HCT116 (cell line): ENCODE results near the gene MCC. TPM values are rescaled to one million over a fixed set of nuclear protein-coding genes. Genes with fewer than 3 reads are reported as not detected.

Experiments used
- ATAC-seq: fragments of 200-7000 bp; cut with Tn5 transposase; 2 replicates; pipeline ENCODE4 v1.9.1; 2020; ENCODE audit warnings: mild to moderate bottlenecking, moderate library complexity
- BruUV-seq: library from RNA; stranded (reverse); fragments of 400-500 nt; replicated peaks from 2 replicates; lab custom pipeline; 2021; lab: Mats Ljungman, UMichigan
- CTCF ChIA-PET: fragments of 300-600 bp; sonication (Branson Sonifier 250); formaldehyde crosslinking; loops from one replicate; lab custom pipeline; 2021; ENCODE audit warnings: antibody characterized with exemption; lab: Charles Lee
- POLR2A ChIA-PET: fragments of 300-600, 350-600 bp; sonication (Branson Sonifier 250); formaldehyde crosslinking; loops from one replicate; lab custom pipeline; 2021; ENCODE audit warnings: antibody characterized with exemption; lab: Charles Lee
- RAD21 ChIA-PET, 2 experiments: fragments of 300-600 bp; sonication (Branson Sonifier 250); formaldehyde crosslinking; loops; one replicate each; lab custom pipeline; 2023; ENCODE audit warnings: low total read pairs in 2 of 2; ENCODE audit not compliant: uncharacterized antibody in 2 of 2, unreplicated experiment in 2 of 2, low non-redundant PET in 1 of 2; lab: Charles Lee
- DNase-seq: peaks from one replicate; pipeline ENCODE4 v3.0.0-alpha.2; 2010; ENCODE audit warnings: low read depth, low spot score
- H2AFZ ChIP-seq: fragments of 200-600 bp; shearing (Covaris generic), sonication (generic); 2 replicates; pipeline ENCODE4 v1.6.1; 2017; ENCODE audit warnings: low read depth, mixed run types, mixed read lengths, antibody characterized with exemption, low read length; ENCODE audit not compliant: poor library complexity, severe bottlenecking
- H3K27ac ChIP-seq: 2 replicates; pipeline ENCODE4 v1.5.1; 2012; ENCODE audit warnings: low read depth, low read length
- H3K27me3 ChIP-seq: fragments of 200-600 bp; sonication (generic); 2 replicates; pipeline ENCODE4 v1.6.1; 2016; ENCODE audit warnings: mixed run types, low read length, mixed read lengths; ENCODE audit not compliant: insufficient read depth
- H3K36me3 ChIP-seq, 2 experiments: fragments of 200-500 bp in 1 of 2; fragments of 200-600 bp in 1 of 2; sonication (Bioruptor generic) in 1 of 2; sonication (generic) in 1 of 2; 2 replicates each; pipeline versions ENCODE4 v1.5.1 to v1.6.1; 2014 to 2016; ENCODE audit warnings: low read length in 2 of 2, inconsistent platforms in 1 of 2, mixed read lengths in 1 of 2, mixed run types in 1 of 2; ENCODE audit not compliant: insufficient read depth in 2 of 2, control insufficient read depth in 1 of 2
- H3K4me1 ChIP-seq, 2 experiments: fragments of 200-600 bp in 1 of 2; sonication (generic) in 1 of 2; 2 replicates each; pipeline versions ENCODE4 v1.5.1 to v1.6.1; 2012 to 2017; ENCODE audit warnings: low read length in 2 of 2, inconsistent platforms in 1 of 2, mild to moderate bottlenecking in 1 of 2, mixed read lengths in 1 of 2, mixed run types in 1 of 2, moderate library complexity in 1 of 2; ENCODE audit not compliant: insufficient read depth in 2 of 2, control insufficient read depth in 1 of 2
- H3K4me2 ChIP-seq: fragments of 200-600 bp; sonication (generic); 2 replicates; pipeline ENCODE4 v1.6.1; 2017; ENCODE audit warnings: mixed run types, low read length, mixed read lengths
- H3K4me3 ChIP-seq, 2 experiments: fragments of 200-600 bp in 1 of 2; sonication (generic) in 1 of 2; replicated peaks in 1 of 2; 2 replicates each; pipeline ENCODE4 v1.5.1; 2011 to 2016; ENCODE audit warnings: low read length in 2 of 2, control low read depth in 1 of 2, low read depth in 1 of 2, mild to moderate bottlenecking in 1 of 2, mixed read lengths in 1 of 2, mixed run types in 1 of 2
- H3K79me2 ChIP-seq: fragments of 200-600 bp; sonication (generic); 2 replicates; pipeline ENCODE4 v1.6.1; 2017; ENCODE audit warnings: mild to moderate bottlenecking, mixed run types, low read length, moderate library complexity, mixed read lengths; ENCODE audit not compliant: insufficient read depth
- H3K9ac ChIP-seq: fragments of 200-600 bp; sonication (generic); 2 replicates; pipeline ENCODE4 v1.6.1; 2016; ENCODE audit warnings: low read length, mixed read lengths
- H3K9me2 ChIP-seq: fragments of 200-600 bp; sonication (generic), shearing (Covaris generic); 2 replicates; pipeline ENCODE4 v1.6.1; 2017; ENCODE audit warnings: mixed run types, mild to moderate bottlenecking, moderate library complexity; ENCODE audit not compliant: insufficient read depth
- H3K9me3 ChIP-seq, 2 experiments: fragments of 200-500 bp in 1 of 2; fragments of 200-600 bp in 1 of 2; sonication (Bioruptor generic) in 1 of 2; sonication (generic) in 1 of 2; 2 replicates each; pipeline ENCODE4 v1.6.1; 2014 to 2017; ENCODE audit warnings: low read length in 2 of 2, mixed read lengths in 2 of 2, inconsistent platforms in 1 of 2, low read depth in 1 of 2, mild to moderate bottlenecking in 1 of 2, mixed run types in 1 of 2, moderate library complexity in 1 of 2; ENCODE audit not compliant: control insufficient read depth in 1 of 2, insufficient read depth in 1 of 2
- H4K20me1 ChIP-seq: fragments of 200-600 bp; sonication (generic), shearing (Covaris generic); 2 replicates; pipeline ENCODE4 v1.6.1; 2017; ENCODE audit warnings: mixed run types, mild to moderate bottlenecking, moderate library complexity; ENCODE audit not compliant: insufficient read depth
- CBX3 ChIP-seq: IDR thresholded peaks from 2 replicates; pipeline ENCODE4 v1.6.1; 2012; ENCODE audit warnings: low read depth
- CEBPB ChIP-seq: IDR thresholded peaks from 2 replicates; pipeline ENCODE4 v1.6.1; 2012; ENCODE audit warnings: low read depth
- EGR1 ChIP-seq: IDR thresholded peaks from 2 replicates; pipeline ENCODE4 v1.6.1; 2012; ENCODE audit warnings: low read depth
- ELF1 ChIP-seq: IDR thresholded peaks from 2 replicates; pipeline ENCODE4 v1.6.1; 2012; ENCODE audit warnings: low read depth, borderline replicate concordance
- EZH2 ChIP-seq: fragments of 200-600 bp; sonication (generic); IDR thresholded peaks from 2 replicates; pipeline ENCODE4 v1.6.1; 2017; ENCODE audit warnings: antibody characterized with exemption, mixed run types
- EZH2phosphoT487 ChIP-seq: fragments of 200-600 bp; IDR thresholded peaks from 2 replicates; pipeline ENCODE4 v1.6.1; 2018; ENCODE audit warnings: antibody characterized with exemption, borderline replicate concordance
- JUND ChIP-seq: IDR thresholded peaks from 2 replicates; pipeline ENCODE4 v1.6.1; 2012
- POLR2A ChIP-seq: IDR thresholded peaks from 2 replicates; pipeline ENCODE4 v1.7.0; 2011; ENCODE audit warnings: borderline replicate concordance; ENCODE audit not compliant: insufficient read depth, insufficient read length; ENCODE audit errors: extremely low read depth
- POLR2AphosphoS5 ChIP-seq: IDR thresholded peaks from 2 replicates; pipeline ENCODE4 v1.6.1; 2011; ENCODE audit warnings: mild to moderate bottlenecking, low read depth, low read length, moderate library complexity
- RAD21 ChIP-seq: IDR thresholded peaks from 2 replicates; pipeline ENCODE4 v1.6.1; 2012; ENCODE audit warnings: low read depth, mild to moderate bottlenecking
- REST ChIP-seq: IDR thresholded peaks from 2 replicates; pipeline ENCODE4 v1.6.1; 2012; ENCODE audit warnings: low read depth
- SIN3A ChIP-seq: IDR thresholded peaks from 2 replicates; pipeline ENCODE4 v1.6.1; 2012; ENCODE audit warnings: low read depth
- SRF ChIP-seq: IDR thresholded peaks from 2 replicates; pipeline ENCODE4 v1.6.1; 2012; ENCODE audit warnings: low read depth
- TCF7L2 ChIP-seq: IDR thresholded peaks from 2 replicates; pipeline ENCODE4 v1.7.0; 2011; ENCODE audit warnings: borderline replicate concordance, inconsistent platforms; ENCODE audit not compliant: insufficient read depth, insufficient read length; ENCODE audit errors: extremely low read depth
- YY1 ChIP-seq: IDR thresholded peaks from 2 replicates; pipeline ENCODE4 v1.6.1; 2011; ENCODE audit warnings: low read length, low read depth, moderate library complexity, mild to moderate bottlenecking; ENCODE audit not compliant: insufficient replicate concordance; ENCODE audit errors: extremely low read depth
- ZBTB33 ChIP-seq: IDR thresholded peaks from 2 replicates; pipeline ENCODE4 v1.6.1; 2011; ENCODE audit warnings: mild to moderate bottlenecking, low read length, moderate library complexity; ENCODE audit not compliant: insufficient replicate concordance; ENCODE audit errors: extremely low read depth
- ZFX ChIP-seq: fragments of 450-650 bp; IDR thresholded peaks from 2 replicates; pipeline ENCODE4 v1.6.1; 2017
- ZNF274 ChIP-seq: fragments of 200-500 bp; sonication (Bioruptor generic); IDR thresholded peaks from 2 replicates; pipeline ENCODE4 v1.6.1; 2014; ENCODE audit warnings: mild to moderate bottlenecking, low read depth, low read length, inconsistent platforms
- intact Hi-C: fragments of 100-400 bp; cut with micrococcal nuclease; formaldehyde crosslinking; loops from 2 replicates; pipeline ENCODE4 v1.10.0; 2022
- total RNA-seq: library from RNA; stranded (reverse); gene quantifications from one replicate; pipeline ENCODE4 v1.2.1, GENCODE V29; 2021; ENCODE audit not compliant: unreplicated experiment
- TF ChIP-seq, protein P1 (sequence below): IDR thresholded peaks from 2 replicates; pipeline ENCODE4 v1.6.1; 2012
- TF ChIP-seq, protein P2 (sequence below): IDR thresholded peaks from 2 replicates; pipeline ENCODE4 v1.6.1; 2012

The MCC gene
- total RNA-seq, 1 experiment from 2014 or later, result 20.1 TPM

DNA sequence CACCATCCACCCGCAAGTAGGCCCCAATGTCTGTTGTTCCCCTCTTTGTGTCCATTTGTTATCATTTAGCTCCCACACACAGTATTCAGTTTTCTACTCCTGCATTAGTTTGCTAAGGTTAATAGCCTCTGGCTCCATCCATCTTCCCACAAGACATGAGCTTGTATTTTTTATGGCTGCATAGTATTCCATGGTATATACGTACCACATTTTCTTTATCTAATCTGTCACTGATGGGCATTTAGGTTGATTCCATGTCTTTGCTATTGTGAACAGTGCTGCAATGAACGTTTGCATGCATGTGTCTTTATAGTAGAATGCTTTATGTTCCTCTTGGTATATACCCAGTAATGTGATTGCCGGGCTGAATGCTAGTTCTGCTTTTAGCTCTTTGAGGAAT lies 361.2 kb downstream of the MCC start:
- no peaks in the 10 kb centered on the region for H3K9me2 ChIP-seq
- ATAC-seq, result no peak
- no peaks in the 10 kb centered on the region for H3K36me3 ChIP-seq
- intact Hi-C loops, result no loop called here
- H3K27me3 ChIP-seq, result no peaks in the 10 kb centered on the region
- no peaks in the 10 kb centered on the region for H3K9me3 ChIP-seq
- ChIA-PET POLR2A (no interaction called here), CTCF (no interaction called here), RAD21 (no interaction called here)
- no peaks in the 10 kb centered on the region for H3K79me2 ChIP-seq
- no peaks in the 10 kb centered on the region for H3K4me1 ChIP-seq
- no peaks in the 10 kb centered on the region for H4K20me1 ChIP-seq
- no peak overlapping the region for H2AFZ ChIP-seq
- H3K9ac ChIP-seq, result no peak overlapping the region
- TF ChIP-seq RAD21 (no peak), ZFX (no peak), SIN3A (no peak), CBX3 (no peak), JUND (no peak), EZH2 (no peak), POLR2A (no peak), REST (no peak), EGR1 (no peak), POLR2AphosphoS5 (no peak), ZNF274 (no peak), SRF (no peak), ELF1 (no peak), EZH2phosphoT487 (no peak), YY1 (no peak), TCF7L2 (no peak), ZBTB33 (no peak), CEBPB (no peak)
- TF ChIP-seq, protein P1, sequence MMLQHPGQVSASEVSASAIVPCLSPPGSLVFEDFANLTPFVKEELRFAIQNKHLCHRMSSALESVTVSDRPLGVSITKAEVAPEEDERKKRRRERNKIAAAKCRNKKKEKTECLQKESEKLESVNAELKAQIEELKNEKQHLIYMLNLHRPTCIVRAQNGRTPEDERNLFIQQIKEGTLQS, result no peak
- TF ChIP-seq, protein P2, sequence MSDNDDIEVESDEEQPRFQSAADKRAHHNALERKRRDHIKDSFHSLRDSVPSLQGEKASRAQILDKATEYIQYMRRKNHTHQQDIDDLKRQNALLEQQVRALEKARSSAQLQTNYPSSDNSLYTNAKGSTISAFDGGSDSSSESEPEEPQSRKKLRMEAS, result no peak
- no peak overlapping the region for H3K27ac ChIP-seq
- no peak overlapping the region for H3K4me3 ChIP-seq
- DNase-seq, result no peak
- BruUV-seq, result no TSS peak
- H3K4me2 ChIP-seq, result no peak overlapping the region
